ENCODE data around the gene CABP7. TPM values are rescaled to one million over a fixed set of nuclear protein-coding genes. Genes with fewer than 3 reads are reported as not detected.

Gene CABP7
- total RNA-seq, 2 experiments from 2014 or later: 0.33 to 0.45 TPM

DNA sequence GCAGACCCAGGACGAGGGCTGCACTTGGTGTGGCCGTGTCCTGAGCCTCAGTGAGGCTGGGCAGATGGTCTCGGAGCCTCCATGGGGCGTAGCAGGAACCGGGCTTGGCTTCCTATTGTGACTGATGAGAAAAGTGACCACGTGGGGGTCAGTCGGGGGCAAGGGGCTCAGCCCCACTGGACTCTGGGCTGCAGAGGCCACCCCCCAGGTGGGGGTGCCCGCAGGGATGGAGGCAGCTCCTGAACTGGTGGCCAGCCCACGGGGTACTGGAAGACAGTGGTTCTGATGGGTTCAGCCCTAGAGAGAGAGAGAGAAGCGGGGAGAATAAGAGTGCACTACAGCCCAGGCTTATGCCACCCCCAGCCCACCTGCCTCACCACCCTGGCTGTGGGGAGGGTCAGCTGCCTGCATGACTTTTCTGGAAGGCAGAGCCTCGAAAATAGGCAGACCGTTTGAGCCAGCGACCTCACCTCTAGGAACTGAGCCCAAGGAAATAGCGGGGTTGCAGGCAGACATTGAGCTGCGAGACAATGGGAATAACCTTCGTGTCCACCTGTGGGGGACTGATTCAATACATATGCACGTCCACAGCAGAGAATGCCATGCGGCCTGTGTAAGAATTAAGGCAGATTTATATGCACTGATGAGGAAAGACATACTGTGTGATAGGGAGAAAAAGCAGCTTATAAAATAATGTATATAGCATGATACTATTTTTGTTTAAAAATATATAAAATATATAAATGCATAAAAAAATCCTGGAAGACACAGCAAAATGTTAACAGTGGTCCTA, 11.5 kb downstream of the CABP7 start:
- H3K27ac ChIP-seq (ENCODE audit: low read depth in 1 of 2, low read length in 2 of 2): no peak overlapping the region
- peaks cover 14% of the 10 kb centered on the region for H3K36me3 ChIP-seq (ENCODE audit: insufficient read depth, low read length)
- Mint-ChIP-seq H3K4me3 (no peak overlapping the region), H3K4me1 (ENCODE audit: low read depth) (no peaks in the 10 kb centered on the region), H3K9me3 (no peaks in the 10 kb centered on the region), H3K27me3 (no peaks in the 10 kb centered on the region), H3K27ac (no peak overlapping the region), H3K36me3 (ENCODE audit: low read depth) (peaks cover 26% of the 10 kb centered on the region)
- DNase-seq (no peak), ATAC-seq (ENCODE audit: poor library complexity) (no peak)
- ChIA-PET POLR2A (no interaction called here), CTCF (no interaction called here)
- no peaks in the 10 kb centered on the region for H3K27me3 ChIP-seq (ENCODE audit: control insufficient read depth in 1 of 2, insufficient read depth in 2 of 2, low read length in 2 of 2)
- no peak overlapping the region for H3K4me3 ChIP-seq (ENCODE audit: low read length)
- H3K9me3 ChIP-seq (ENCODE audit: control insufficient read depth in 1 of 2, insufficient read depth in 1 of 2, low read length in 2 of 2): no peaks in the 10 kb centered on the region
- intact Hi-C loops (cut with DNase I, micrococcal nuclease): no loop called here
- TF ChIP-seq, protein P1, sequence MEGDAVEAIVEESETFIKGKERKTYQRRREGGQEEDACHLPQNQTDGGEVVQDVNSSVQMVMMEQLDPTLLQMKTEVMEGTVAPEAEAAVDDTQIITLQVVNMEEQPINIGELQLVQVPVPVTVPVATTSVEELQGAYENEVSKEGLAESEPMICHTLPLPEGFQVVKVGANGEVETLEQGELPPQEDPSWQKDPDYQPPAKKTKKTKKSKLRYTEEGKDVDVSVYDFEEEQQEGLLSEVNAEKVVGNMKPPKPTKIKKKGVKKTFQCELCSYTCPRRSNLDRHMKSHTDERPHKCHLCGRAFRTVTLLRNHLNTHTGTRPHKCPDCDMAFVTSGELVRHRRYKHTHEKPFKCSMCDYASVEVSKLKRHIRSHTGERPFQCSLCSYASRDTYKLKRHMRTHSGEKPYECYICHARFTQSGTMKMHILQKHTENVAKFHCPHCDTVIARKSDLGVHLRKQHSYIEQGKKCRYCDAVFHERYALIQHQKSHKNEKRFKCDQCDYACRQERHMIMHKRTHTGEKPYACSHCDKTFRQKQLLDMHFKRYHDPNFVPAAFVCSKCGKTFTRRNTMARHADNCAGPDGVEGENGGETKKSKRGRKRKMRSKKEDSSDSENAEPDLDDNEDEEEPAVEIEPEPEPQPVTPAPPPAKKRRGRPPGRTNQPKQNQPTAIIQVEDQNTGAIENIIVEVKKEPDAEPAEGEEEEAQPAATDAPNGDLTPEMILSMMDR (IDR thresholded peaks at IDR 0.05): no peak
- H3K4me1 ChIP-seq (ENCODE audit: insufficient read depth, low read length): no peaks in the 10 kb centered on the region

DNA sequence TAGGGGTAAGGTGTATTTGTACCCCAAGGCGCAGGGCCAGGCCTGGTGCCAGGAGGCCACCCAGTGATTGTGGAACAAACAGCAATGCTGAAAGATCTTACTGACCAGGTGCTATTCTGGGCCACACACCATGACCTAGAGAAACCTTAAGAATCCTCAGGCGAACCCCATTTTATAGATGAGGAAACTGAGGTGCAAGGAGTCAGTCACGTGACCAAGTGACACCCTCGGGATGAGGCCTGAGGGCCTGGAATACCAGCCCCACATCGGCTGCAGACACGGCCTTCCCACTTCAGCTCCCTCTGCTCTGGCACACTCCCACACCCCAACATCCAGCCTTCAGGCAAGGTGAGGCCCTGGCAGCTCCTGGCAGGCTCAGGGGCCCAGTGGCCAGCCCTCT, 13.1 kb downstream of the CABP7 start:
- Histone ChIP-seq H3K4me1 (ENCODE audit: insufficient read depth, low read length) (no peaks in the 10 kb centered on the region), H3K4me3 (ENCODE audit: low read length) (no peak overlapping the region), H3K27me3 (ENCODE audit: control insufficient read depth in 1 of 2, insufficient read depth in 2 of 2, low read length in 2 of 2) (no peaks in the 10 kb centered on the region), H3K36me3 (ENCODE audit: insufficient read depth, low read length) (peaks cover 16% of the 10 kb centered on the region), H3K9me3 (ENCODE audit: control insufficient read depth in 1 of 2, insufficient read depth in 1 of 2, low read length in 2 of 2) (no peaks in the 10 kb centered on the region), H3K27ac (ENCODE audit: low read depth in 1 of 2, low read length in 2 of 2) (no peak overlapping the region)
- intact Hi-C loops (cut with DNase I, micrococcal nuclease): no loop called here
- CTCF ChIA-PET: no interaction called here
- no peak for ATAC-seq (ENCODE audit: poor library complexity)
- no peak overlapping the region for H3K27ac Mint-ChIP-seq
- POLR2A ChIA-PET: no interaction called here
- TF ChIP-seq, protein P1 (IDR thresholded peaks at IDR 0.05): no peak
- no peak overlapping the region for H3K4me3 Mint-ChIP-seq
- H3K36me3 Mint-ChIP-seq (ENCODE audit: low read depth): peaks cover 26% of the 10 kb centered on the region
- no peaks in the 10 kb centered on the region for H3K9me3 Mint-ChIP-seq
- no peaks in the 10 kb centered on the region for H3K4me1 Mint-ChIP-seq (ENCODE audit: low read depth)
- H3K27me3 Mint-ChIP-seq: no peaks in the 10 kb centered on the region
- DNase-seq: no peak

DNA sequence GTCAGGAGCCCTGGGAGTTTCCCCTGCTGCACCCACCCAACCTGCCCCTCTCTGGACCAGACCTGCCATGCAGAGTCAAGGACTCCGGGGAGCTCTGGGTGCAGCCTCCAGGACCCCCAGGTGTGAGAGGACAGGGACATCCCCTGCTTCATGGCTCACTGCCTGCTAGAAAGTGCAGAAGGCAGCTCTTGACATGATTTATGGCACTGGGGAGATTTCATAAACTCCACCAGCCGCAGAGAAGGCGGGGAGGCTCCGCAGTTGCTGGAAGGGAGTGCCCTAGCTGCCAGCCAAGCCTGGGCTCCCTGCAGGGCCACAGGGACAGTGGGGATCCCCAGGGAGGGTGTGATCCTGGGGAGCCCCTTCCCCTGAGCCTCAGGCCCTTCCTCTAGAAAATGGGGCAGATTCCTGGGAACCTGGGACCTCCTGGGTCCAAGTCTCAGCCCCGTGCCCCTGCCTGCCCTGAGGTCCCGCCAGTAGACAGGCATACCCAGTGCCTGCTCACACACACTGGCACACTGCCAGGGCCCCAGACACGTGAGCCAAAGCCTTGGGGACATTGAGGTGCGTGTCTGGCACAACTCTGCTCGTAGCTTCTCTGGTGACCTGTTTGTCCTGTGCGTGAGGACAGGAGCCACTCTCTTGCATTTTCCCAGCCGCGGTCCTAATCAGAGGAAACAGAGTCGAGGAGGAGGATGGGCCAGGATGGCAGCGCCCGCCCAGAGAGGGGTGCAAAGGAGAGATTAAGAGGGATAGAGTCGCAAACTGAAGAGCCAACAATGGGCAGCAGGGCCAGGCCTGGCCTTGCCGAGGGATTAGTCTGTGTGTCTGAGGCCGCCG, 13.8 kb downstream of the CABP7 start:
- no peak overlapping the region for H3K4me3 Mint-ChIP-seq
- H3K4me3 ChIP-seq (ENCODE audit: low read length): no peak overlapping the region
- H3K4me1 ChIP-seq (ENCODE audit: insufficient read depth, low read length): no peaks in the 10 kb centered on the region
- H3K27ac Mint-ChIP-seq: no peak overlapping the region
- H3K9me3 Mint-ChIP-seq: no peaks in the 10 kb centered on the region
- no peak for ATAC-seq (ENCODE audit: poor library complexity)
- intact Hi-C loops (cut with DNase I, micrococcal nuclease): no loop called here
- peaks cover 26% of the 10 kb centered on the region for H3K36me3 Mint-ChIP-seq (ENCODE audit: low read depth)
- no peaks in the 10 kb centered on the region for H3K9me3 ChIP-seq (ENCODE audit: control insufficient read depth in 1 of 2, insufficient read depth in 1 of 2, low read length in 2 of 2)
- no peaks in the 10 kb centered on the region for H3K27me3 Mint-ChIP-seq
- CTCF ChIA-PET: no interaction called here
- no peak for DNase-seq
- POLR2A ChIA-PET: no interaction called here
- no peaks in the 10 kb centered on the region for H3K27me3 ChIP-seq (ENCODE audit: control insufficient read depth in 1 of 2, insufficient read depth in 2 of 2, low read length in 2 of 2)
- H3K36me3 ChIP-seq (ENCODE audit: insufficient read depth, low read length): peaks cover 20% of the 10 kb centered on the region
- no peak overlapping the region for H3K27ac ChIP-seq (ENCODE audit: low read depth in 1 of 2, low read length in 2 of 2)
- H3K4me1 Mint-ChIP-seq (ENCODE audit: low read depth): no peaks in the 10 kb centered on the region
- TF ChIP-seq, protein P1 (IDR thresholded peaks at IDR 0.05): no peak

Data from CD4-positive, alpha-beta T cell (primary cell).